ENCODE measurements around the gene OR5K4.

GRCh38 chr3:98404010-98404409 is 50.4 kb downstream of the OR5K4 start:
- TF ChIP-seq, protein P1, sequence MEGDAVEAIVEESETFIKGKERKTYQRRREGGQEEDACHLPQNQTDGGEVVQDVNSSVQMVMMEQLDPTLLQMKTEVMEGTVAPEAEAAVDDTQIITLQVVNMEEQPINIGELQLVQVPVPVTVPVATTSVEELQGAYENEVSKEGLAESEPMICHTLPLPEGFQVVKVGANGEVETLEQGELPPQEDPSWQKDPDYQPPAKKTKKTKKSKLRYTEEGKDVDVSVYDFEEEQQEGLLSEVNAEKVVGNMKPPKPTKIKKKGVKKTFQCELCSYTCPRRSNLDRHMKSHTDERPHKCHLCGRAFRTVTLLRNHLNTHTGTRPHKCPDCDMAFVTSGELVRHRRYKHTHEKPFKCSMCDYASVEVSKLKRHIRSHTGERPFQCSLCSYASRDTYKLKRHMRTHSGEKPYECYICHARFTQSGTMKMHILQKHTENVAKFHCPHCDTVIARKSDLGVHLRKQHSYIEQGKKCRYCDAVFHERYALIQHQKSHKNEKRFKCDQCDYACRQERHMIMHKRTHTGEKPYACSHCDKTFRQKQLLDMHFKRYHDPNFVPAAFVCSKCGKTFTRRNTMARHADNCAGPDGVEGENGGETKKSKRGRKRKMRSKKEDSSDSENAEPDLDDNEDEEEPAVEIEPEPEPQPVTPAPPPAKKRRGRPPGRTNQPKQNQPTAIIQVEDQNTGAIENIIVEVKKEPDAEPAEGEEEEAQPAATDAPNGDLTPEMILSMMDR (IDR thresholded peaks at IDR 0.05): no peak
- TF ChIP-seq POLR2AphosphoS5 (IDR thresholded peaks at IDR 0.05): no peak
